Transverse colon (tissue), 4 donors: ENCODE measurements around the gene PSMB4. TPM values are rescaled to one million over a fixed set of nuclear protein-coding genes. Genes with fewer than 3 reads are reported as not detected.

Experiments used
- DNase-seq: peaks from one replicate; pipeline ENCODE4 v3.0.0-alpha.2; 2019
- H3K27ac ChIP-seq, 4 donors: fragments of 200-600 bp; sonication (generic); 2 replicates each; pipeline ENCODE4 v1.5.1; 2016 to 2018; ENCODE audit warnings: inconsistent platforms in 4 of 4
- H3K27me3 ChIP-seq: fragments of 200-600 bp; sonication (generic); 2 replicates; pipeline ENCODE4 v1.5.1; 2017; ENCODE audit warnings: inconsistent platforms
- H3K36me3 ChIP-seq, 4 donors: fragments of 200-600 bp; sonication (generic); 2 replicates each; pipeline ENCODE4 v1.5.1; 2017 to 2019; ENCODE audit warnings: inconsistent platforms in 4 of 4
- H3K4me1 ChIP-seq, 4 donors: fragments of 200-600 bp; sonication (generic); 2 replicates each; pipeline ENCODE4 v1.5.1; 2017 to 2020; ENCODE audit warnings: inconsistent platforms in 4 of 4
- H3K4me3 ChIP-seq, 4 donors: fragments of 200-600 bp; sonication (generic); 1 replicate in 1 of 4; 2 replicates in 3 of 4; pipeline versions ENCODE4 v1.5.1 to v1.6.1; 2017 to 2019; ENCODE audit warnings: inconsistent platforms in 4 of 4
- H3K9me3 ChIP-seq, 2 donors: fragments of 200-600 bp; sonication (generic); 2 replicates each; pipeline ENCODE4 v1.5.1; 2017 to 2019; ENCODE audit warnings: inconsistent platforms in 2 of 2
- CTCF ChIP-seq, 5 experiments: fragments of 200-600 bp in 3 of 5; fragments of 450-650 bp in 2 of 5; sonication (generic) in 3 of 5; IDR thresholded peaks; 1 replicate in 2 of 5; 2 replicates in 3 of 5; pipeline ENCODE4 v1.5.1; 2016 to 2017; ENCODE audit warnings: antibody characterized with exemption in 5 of 5, inconsistent platforms in 3 of 5, mild to moderate bottlenecking in 2 of 5, moderate library complexity in 1 of 5
- EP300 ChIP-seq: sonication (generic); formaldehyde crosslinking; IDR thresholded peaks from one replicate; pipeline ENCODE4 v1.6.1; 2017; ENCODE audit warnings: antibody characterized with exemption, low read depth
- POLR2A ChIP-seq: fragments of 450-650 bp; IDR thresholded peaks from one replicate; pipeline ENCODE4 v1.6.1; 2016; ENCODE audit warnings: antibody characterized with exemption, mild to moderate bottlenecking, moderate library complexity
- POLR2AphosphoS5 ChIP-seq, 3 donors: sonication (generic); formaldehyde crosslinking; IDR thresholded peaks; one replicate each; pipeline ENCODE4 v1.6.1; 2016; ENCODE audit warnings: antibody characterized with exemption in 3 of 3
- WGBS, 2 donors: methylation state at CpG; one replicate each; pipeline ENCODE4 v1.1.5; 2018; ENCODE audit warnings: low coverage in 1 of 2; 5-methylcytosine and 5-hydroxymethylcytosine counted together
- in situ Hi-C, 4 donors: fragments of 200-750 bp; cut with MboI; loops; one replicate each; pipeline versions ENCODE4 v1.15.0 to v1.15.1; 2017; ENCODE audit warnings: low sequenced_read_pairs in 3 of 4, low pct_ligation_motif_present in 1 of 4, low pct_unique_long_range_greater_than_20kb in 1 of 4
- intact Hi-C: fragments of 100-400 bp; cut with DNase I; formaldehyde crosslinking; loops from one replicate; pipeline ENCODE4 v1.15.1; 2023; ENCODE audit warnings: low total_unique reads
- total RNA-seq, 4 donors: library from RNA; depleted of rRNA; stranded (reverse); fragments of >200 nt; gene quantifications; one replicate each; pipeline ENCODE4 v1.1.0, GENCODE V29; 2016

Gene PSMB4
- total RNA-seq, 4 donors from 2014 or later = 84.4 to 188 (median 140) TPM

- no peaks in the 10 kb centered on the region for H3K4me1 ChIP-seq
- intact Hi-C loops = no loop called here
- in situ Hi-C loops = no loop called here
- no peak overlapping the region for H3K27ac ChIP-seq
- peaks cover 0 to 30% (median 10%) of the 10 kb centered on the region in 4 donors for H3K36me3 ChIP-seq
- TF ChIP-seq EP300 (no peak), POLR2A (no peak), CTCF (IDR thresholded peaks at IDR 0.05) (no peak), POLR2AphosphoS5 (IDR thresholded peaks at IDR 0.05) (no peak)
- no peak overlapping the region for H3K4me3 ChIP-seq
- DNase-seq = no peak
- no peaks in the 10 kb centered on the region for H3K9me3 ChIP-seq
- no peaks in the 10 kb centered on the region for H3K27me3 ChIP-seq
Observed at GRCh38 chr1:151361883-151362282, 37.5 kb upstream of the PSMB4 start.

DNA sequence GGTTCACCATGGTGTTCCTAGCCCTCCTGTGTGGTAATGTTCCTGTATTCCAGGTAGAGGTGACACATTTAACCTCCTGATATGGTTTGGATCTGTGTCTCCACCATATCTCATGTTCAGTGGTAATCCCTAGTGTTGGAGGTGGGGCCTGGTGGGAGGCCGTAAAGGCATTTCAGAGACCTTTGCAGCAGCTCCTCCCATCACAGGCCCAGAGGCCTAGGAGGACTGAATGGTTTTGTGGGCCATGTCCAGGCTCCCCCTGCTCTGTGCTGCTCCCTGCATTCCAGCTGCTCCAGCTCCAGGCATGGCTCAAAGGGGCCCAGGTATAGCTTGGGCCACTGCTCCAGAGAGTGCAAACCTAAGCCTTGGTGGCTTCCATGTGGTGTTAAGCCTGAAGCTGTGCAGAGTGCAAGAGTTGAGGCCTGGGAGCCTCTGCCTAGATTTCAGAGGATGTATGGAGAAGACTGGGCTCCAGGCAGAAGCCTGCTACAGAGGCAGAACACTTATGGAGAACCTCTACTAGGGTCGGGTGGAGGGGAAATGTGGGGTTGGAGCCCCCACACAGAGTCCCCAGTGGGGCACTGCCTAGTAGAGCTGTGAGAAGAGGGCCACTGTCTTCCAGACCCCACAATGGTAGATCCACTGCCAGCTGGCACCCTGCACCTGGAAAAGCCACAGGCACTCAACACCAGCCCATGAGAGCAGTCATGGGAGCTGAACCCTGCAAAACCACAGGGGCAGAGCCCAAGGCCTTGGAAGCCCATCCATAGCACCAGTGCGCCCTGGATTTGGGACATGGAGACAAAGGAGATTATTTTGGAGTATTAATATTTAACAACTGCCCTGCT lies 36.8 kb upstream of the PSMB4 start:
- H3K4me3 ChIP-seq = no peak overlapping the region
- no peak overlapping the region for H3K27ac ChIP-seq
- H3K36me3 ChIP-seq = peaks cover 0 to 34% (median 12%) of the 10 kb centered on the region in 4 donors
- no peaks in the 10 kb centered on the region for H3K27me3 ChIP-seq
- DNase-seq = no peak
- peaks cover 0 to 2% (median 0%) of the 10 kb centered on the region in 4 donors for H3K4me1 ChIP-seq
- in situ Hi-C loops (no loop called here), intact Hi-C loops (no loop called here)
- WGBS, 2 donors = 100% methylated on average over 3 of the region's 3 CpGs; no CpG with 5 or more reads in 1 of the 2 donors
- TF ChIP-seq POLR2AphosphoS5 (IDR thresholded peaks at IDR 0.05) = peak in 1 of 3 donors; percentile 6
- no peak for TF ChIP-seq EP300
- no peak for TF ChIP-seq CTCF (IDR thresholded peaks at IDR 0.05)
- TF ChIP-seq POLR2A = peak; percentile 36
- H3K9me3 ChIP-seq = no peaks in the 10 kb centered on the region

DNA sequence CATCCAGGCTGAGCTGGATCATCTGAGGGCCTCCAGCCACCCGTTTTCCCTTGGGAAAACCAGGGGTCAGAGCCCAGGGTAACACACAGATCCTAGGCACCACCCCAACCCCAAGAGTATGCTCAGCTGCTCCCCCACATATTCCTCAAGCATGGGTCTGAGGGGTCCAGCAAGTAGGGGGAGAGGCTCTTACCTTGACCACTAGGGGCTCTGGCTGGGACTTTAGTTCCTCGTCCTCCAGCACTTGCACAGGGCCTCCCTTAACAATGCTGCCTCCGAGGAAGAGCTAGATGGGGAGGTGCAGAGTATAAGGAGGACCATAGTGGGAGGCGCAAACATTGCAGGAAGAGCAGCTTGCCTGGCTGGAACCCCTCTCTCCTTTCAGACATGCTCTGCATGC lies 34.4 kb upstream of the PSMB4 start:
- TF ChIP-seq EP300 (no peak), POLR2AphosphoS5 (IDR thresholded peaks at IDR 0.05) (peak in 1 of 3 donors; percentile 46), CTCF (IDR thresholded peaks at IDR 0.05) (no peak)
- Histone ChIP-seq H3K4me3 (no peak overlapping the region), H3K27me3 (no peaks in the 10 kb centered on the region), H3K27ac (no peak overlapping the region), H3K36me3 (peaks cover 0 to 39% (median 17%) of the 10 kb centered on the region in 4 donors), H3K4me1 (peaks cover 8 to 25% (median 13%) of the 10 kb centered on the region in 4 donors), H3K9me3 (no peaks in the 10 kb centered on the region)
- in situ Hi-C loops = no loop called here
- no peak for DNase-seq
- intact Hi-C loops = no loop called here
- 80 to 83% methylated on average over 1 to 4 of the region's 4 CpGs for WGBS, 2 donors

GRCh38 chr1:151367658-151368392 lies 31.5 kb upstream of the PSMB4 start:
- Histone ChIP-seq H3K27me3 (no peaks in the 10 kb centered on the region), H3K27ac (peak overlapping the region in 3 of 4 donors; percentile 3 to 92 (median 84)), H3K4me1 (peaks cover 8 to 51% (median 34%) of the 10 kb centered on the region in 4 donors), H3K36me3 (peaks cover 0 to 39% (median 17%) of the 10 kb centered on the region in 4 donors), H3K9me3 (no peaks in the 10 kb centered on the region), H3K4me3 (peak overlapping the region in 1 of 4 donors; percentile 15)
- intact Hi-C loops = no loop called here
- no peak for DNase-seq
- in situ Hi-C loops = no loop called here
- WGBS, 2 donors = 80% methylated on average over 8 of the region's 8 CpGs; no CpG with 5 or more reads in 1 of the 2 donors
- TF ChIP-seq POLR2AphosphoS5 (IDR thresholded peaks at IDR 0.05) (peak in 1 of 3 donors; percentile 11), POLR2A (no peak)
